BLaER1 treated with 17β-estradiol and CSF1 and Interleukin-3, amounts not matched to agents 10 nM and 100 nM (cell line): ENCODE results near the gene KRT24.

ENCODE experiments used
- H3K27ac ChIP-seq, 11 experiments: shearing (Covaris generic); formaldehyde crosslinking; 2 replicates each; pipeline ENCODE4 v1.8.1; 2022
- H3K27me3 ChIP-seq, 11 experiments: shearing (Covaris generic); formaldehyde crosslinking; 2 replicates each; pipeline ENCODE4 v1.8.1; 2022
- H3K36me3 ChIP-seq, 11 experiments: shearing (Covaris generic); formaldehyde crosslinking; 2 replicates each; pipeline ENCODE4 v1.8.1; 2022
- H3K4me1 ChIP-seq, 10 experiments: shearing (Covaris generic); formaldehyde crosslinking; 2 replicates each; pipeline ENCODE4 v1.8.1; 2022
- H3K4me2 ChIP-seq, 11 experiments: shearing (Covaris generic); formaldehyde crosslinking; 2 replicates each; pipeline ENCODE4 v1.8.1; 2022
- H3K4me3 ChIP-seq, 10 experiments: shearing (Covaris generic); formaldehyde crosslinking; 2 replicates each; pipeline ENCODE4 v1.8.1; 2022
- H3K9ac ChIP-seq, 11 experiments: shearing (Covaris generic); formaldehyde crosslinking; 2 replicates each; pipeline ENCODE4 v1.8.1; 2022
- H3K9me3 ChIP-seq, 11 experiments: shearing (Covaris generic); formaldehyde crosslinking; replicated peaks in 1 of 11; 2 replicates each; pipeline ENCODE4 v1.8.1; 2022
- H4K20me1 ChIP-seq, 11 experiments: shearing (Covaris generic); formaldehyde crosslinking; 2 replicates each; pipeline ENCODE4 v1.8.1; 2022
- Cebpa-rat ChIP-seq, 11 experiments: shearing (Covaris generic); IDR thresholded peaks; 2 replicates each; pipeline ENCODE4 v1.8.1; 2022

Gene KRT24

DNA sequence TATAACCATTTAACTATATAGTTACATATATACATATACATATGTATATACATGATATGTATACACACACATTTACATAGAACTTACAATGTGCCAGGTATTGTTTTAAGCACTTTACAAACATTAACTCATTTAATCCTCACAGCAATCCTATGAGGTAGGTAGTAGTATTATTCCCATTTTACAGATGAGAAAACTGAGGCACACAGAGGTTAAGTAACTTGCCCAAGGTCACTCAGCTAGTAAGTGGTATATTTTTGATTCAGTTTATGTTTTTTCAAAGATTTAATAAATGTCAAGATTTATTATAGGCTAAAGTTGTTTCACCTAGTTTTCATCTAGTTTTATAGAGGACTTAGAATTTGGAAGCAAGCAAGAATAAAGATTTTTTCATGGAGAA lies 45.2 kb downstream of the KRT24 start:
- no peak for TF ChIP-seq Cebpa-rat (IDR thresholded peaks at IDR 0.05)
- H3K36me3 ChIP-seq = no peaks in the 10 kb centered on the region
- H3K27ac ChIP-seq = no peak overlapping the region
- H4K20me1 ChIP-seq = no peaks in the 10 kb centered on the region
- H3K9me3 ChIP-seq = no peaks in the 10 kb centered on the region
- no peak overlapping the region for H3K4me3 ChIP-seq
- H3K27me3 ChIP-seq = no peaks in the 10 kb centered on the region
- no peak overlapping the region for H3K9ac ChIP-seq
- no peak overlapping the region for H3K4me2 ChIP-seq
- 0 out of 20 replicates have a peak, but pooled peaks cover 0 to 4% (median 0%) of the 10 kb centered on the region in 10 experiments for H3K4me1 ChIP-seq

DNA sequence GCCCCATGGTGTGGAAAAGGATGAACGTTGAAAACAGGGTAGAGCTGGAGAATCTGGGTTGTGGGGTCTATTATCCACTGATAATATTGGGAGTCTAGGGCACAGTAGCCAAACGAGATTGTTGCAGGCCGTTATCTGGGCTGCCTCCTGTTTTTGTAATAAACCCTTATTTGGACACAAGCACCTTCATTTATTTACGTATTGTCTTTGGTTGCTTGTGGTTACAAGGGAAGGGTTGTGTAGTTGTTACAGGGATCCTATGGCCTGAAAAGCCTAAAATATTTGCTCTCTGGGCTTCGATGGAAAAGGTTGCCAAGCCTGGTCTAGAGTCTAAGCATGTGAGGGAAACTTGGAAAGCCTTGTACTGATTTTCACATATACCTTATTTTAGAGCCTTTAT lies 51.6 kb downstream of the KRT24 start:
- TF ChIP-seq Cebpa-rat (IDR thresholded peaks at IDR 0.05) = no peak

DNA sequence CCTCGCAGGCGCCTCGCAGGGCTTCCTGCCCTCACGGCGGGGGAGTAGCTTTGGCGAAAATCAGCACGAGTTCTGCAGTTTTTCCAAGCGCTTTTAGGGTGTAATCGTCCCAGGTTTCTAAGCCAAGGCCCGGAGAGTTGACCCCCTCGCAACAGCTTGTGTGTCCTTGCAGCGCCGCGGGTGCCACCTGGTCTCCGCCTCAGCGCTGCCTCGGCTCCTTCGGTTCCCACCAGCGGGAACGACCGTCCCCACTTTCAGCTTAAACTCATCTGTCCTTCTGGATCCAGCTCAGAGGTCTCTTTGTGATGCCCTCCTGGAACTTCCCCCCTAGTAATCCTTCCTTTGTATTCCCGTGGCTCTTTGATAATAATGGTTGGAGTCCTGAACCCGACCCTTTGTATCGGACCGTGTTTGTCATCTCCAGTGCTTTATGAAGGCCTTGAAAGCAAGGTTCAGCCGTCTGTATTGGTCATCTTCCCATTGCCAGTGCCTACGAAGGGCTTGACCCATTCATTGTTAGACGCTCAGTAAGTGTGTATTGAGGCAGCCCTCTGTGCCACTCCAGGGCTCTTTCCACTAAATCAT lies 55.1 kb downstream of the KRT24 start:
- Histone ChIP-seq H3K4me3 (peak overlapping the region; percentile 82 to 97 (median 88)), H3K27me3 (no peaks in the 10 kb centered on the region), H3K27ac (peak overlapping the region; percentile 98 to 100 (median 100)), H3K36me3 (peaks cover 14 to 28% (median 22%) of the 10 kb centered on the region in 11 experiments), H3K9ac (peak overlapping the region; percentile 97 to 100 (median 99)), H3K9me3 (no peaks in the 10 kb centered on the region), H4K20me1 (peaks cover 0 to 8% (median 3%) of the 10 kb centered on the region in 11 experiments; a peak in 6 of 22 replicates), H3K4me2 (peak overlapping the region; percentile 86 to 97 (median 94)), H3K4me1 (peaks cover 33 to 52% (median 41%) of the 10 kb centered on the region in 10 experiments)
- no peak for TF ChIP-seq Cebpa-rat (IDR thresholded peaks at IDR 0.05)

More for the DNA sequence above, 51.6 kb downstream of the KRT24 start:
- Histone ChIP-seq H3K27me3 (no peaks in the 10 kb centered on the region), H3K9me3 (no peaks in the 10 kb centered on the region), H3K27ac (no peak overlapping the region), H3K4me1 (peaks cover 11 to 23% (median 16%) of the 10 kb centered on the region in 10 experiments), H3K9ac (no peak overlapping the region), H3K36me3 (no peaks in the 10 kb centered on the region), H3K4me2 (no peak overlapping the region), H4K20me1 (no peaks in the 10 kb centered on the region), H3K4me3 (no peak overlapping the region)
